OCI-LY7 (cell line): ENCODE data around the gene SFRP5.

Experiments used
- CTCF ChIP-seq: fragments of 200-600 bp; sonication (generic); conservative IDR thresholded peaks from 2 replicates; pipeline ENCODE4 v1.5.1; 2014; ENCODE audit warnings: mild to moderate bottlenecking, antibody characterized with exemption, low read length, moderate library complexity, mixed read lengths
- EZH2phosphoT487 ChIP-seq: fragments of 200-600 bp; sonication (generic); IDR thresholded peaks from 2 replicates; pipeline ENCODE4 v1.6.1; 2018; ENCODE audit warnings: low read depth, borderline replicate concordance, mild to moderate bottlenecking, mixed run types, antibody characterized with exemption, low read length, moderate library complexity, mixed read lengths

DNA sequence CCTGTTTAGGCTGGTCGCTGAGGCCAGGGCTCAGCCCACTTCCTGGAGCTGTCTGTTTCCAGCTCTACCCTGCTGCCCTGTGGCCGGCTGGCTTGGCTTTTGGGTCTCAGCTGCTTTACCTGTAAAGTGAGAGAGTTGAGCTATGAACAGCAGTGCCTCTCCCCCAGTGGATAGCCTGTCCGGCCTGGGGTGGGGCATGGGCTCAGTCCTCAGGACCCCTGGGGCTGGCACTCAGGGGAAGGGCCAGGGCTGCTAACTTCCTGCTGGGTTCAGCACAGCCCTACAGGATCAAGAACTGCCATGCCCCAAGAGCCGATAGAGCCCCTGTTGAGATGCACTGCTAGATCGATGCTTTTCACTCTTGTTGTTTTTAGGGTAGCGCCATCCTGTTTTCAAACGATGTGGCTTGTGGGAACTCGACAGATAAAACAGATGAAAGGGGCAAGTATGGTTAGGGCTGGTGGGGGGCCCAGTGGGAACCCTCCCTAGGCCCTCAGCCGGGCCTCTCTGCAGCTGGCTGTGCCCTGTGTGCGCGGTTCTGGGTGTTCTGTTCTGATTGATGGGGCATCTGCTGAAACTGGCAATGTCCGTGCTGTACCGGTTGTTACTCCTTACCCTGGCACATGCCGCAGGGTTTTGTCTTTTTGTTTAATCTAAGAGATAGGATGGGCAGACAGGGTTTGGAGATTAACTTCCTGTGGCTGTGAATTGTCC lies 10.0 kb upstream of the SFRP5 start:
- TF ChIP-seq CTCF (no peak), EZH2phosphoT487 (no peak)
